NCI-H128 (cell line): ENCODE results near the gene PRAMEF11.

Experiments used
- DNase-seq: peaks from one replicate; lab custom pipeline; 2025; ENCODE audit not compliant: unreplicated experiment; lab: John Stamatoyannopoulos, UW

Gene PRAMEF11

DNA sequence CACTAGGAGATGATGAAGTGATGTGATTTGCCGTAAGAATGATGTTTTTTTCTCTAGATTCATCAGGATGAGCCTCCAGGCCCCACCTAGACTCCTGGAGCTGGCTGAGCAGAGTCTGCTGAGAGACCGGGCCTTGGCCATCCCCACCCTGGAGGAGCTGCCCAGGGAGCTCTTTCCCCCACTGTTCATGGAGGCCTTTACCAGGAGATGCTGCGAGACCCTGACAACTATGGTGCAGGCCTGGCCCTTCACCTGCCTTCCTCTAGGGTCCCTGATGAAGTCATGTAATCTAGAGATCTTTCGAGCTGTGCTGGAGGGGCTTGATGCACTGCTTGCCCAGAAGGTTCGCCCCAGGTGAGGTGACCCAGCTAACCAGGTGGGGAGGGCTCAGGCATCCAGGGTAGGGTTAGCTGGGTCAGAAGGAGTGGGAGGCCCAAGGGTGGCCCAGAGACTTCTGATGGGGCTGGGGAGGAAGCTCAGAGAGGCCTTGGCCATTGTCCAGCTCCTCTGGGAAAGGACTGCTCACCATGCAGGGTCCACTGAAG is 56.3 kb downstream of the PRAMEF11 start:
- no peak for DNase-seq
